Lower leg skin (tissue), 3 donors: ENCODE results near the gene NME5.

Experiments
- CTCF ChIP-seq, 3 donors: fragments of 450-650 bp; IDR thresholded peaks; one replicate each; pipeline ENCODE4 v1.5.1; 2016; ENCODE audit warnings: antibody characterized with exemption in 3 of 3, mild to moderate bottlenecking in 3 of 3, moderate library complexity in 2 of 3
- POLR2A ChIP-seq, 2 donors: fragments of 450-650 bp; IDR thresholded peaks; one replicate each; pipeline ENCODE4 v1.6.1; 2016 to 2017; ENCODE audit warnings: antibody characterized with exemption in 2 of 2, mild to moderate bottlenecking in 1 of 2, moderate library complexity in 1 of 2

- TF ChIP-seq POLR2A (IDR thresholded peaks at IDR 0.05) = no peak
- TF ChIP-seq CTCF (IDR thresholded peaks at IDR 0.05) = no peak
These were observed 18.4 kb upstream of the NME5 start for GRCh38 chr5:138157626-138158025.
